ENCODE results near the gene KDM2A. TPM values are rescaled to one million over a fixed set of nuclear protein-coding genes. Genes with fewer than 3 reads are reported as not detected.

Gene KDM2A
- total RNA-seq, 1 experiment from 2014 or later: 50.4 TPM

GRCh38 chr11:67174311-67174710 lies 55.2 kb downstream of the KDM2A start:
- ChIA-PET RAD21 (ENCODE audit: low non-redundant PET in 1 of 2, low total read pairs in 2 of 2, uncharacterized antibody in 2 of 2, unreplicated experiment in 2 of 2) (no interaction called here), POLR2A (no interaction called here), CTCF (no interaction called here)
- Histone ChIP-seq H4K20me1 (ENCODE audit: insufficient read depth) (no peaks in the 10 kb centered on the region), H3K9me2 (ENCODE audit: insufficient read depth) (no peaks in the 10 kb centered on the region), H3K36me3 (ENCODE audit: control insufficient read depth in 1 of 2, insufficient read depth in 2 of 2, low read length in 2 of 2) (no peaks in the 10 kb centered on the region), H3K79me2 (ENCODE audit: insufficient read depth, low read length) (peaks cover 60% of the 10 kb centered on the region), H3K9me3 (ENCODE audit: control insufficient read depth in 1 of 2, insufficient read depth in 1 of 2, low read depth in 1 of 2, low read length in 2 of 2) (no peaks in the 10 kb centered on the region), H3K4me3 (replicated peaks in 1 of 2; ENCODE audit: low read depth in 1 of 2, low read length in 2 of 2) (no peak overlapping the region), H3K27ac (ENCODE audit: low read depth, low read length) (no peak overlapping the region), H2AFZ (ENCODE audit: low read depth, low read length, poor library complexity, severe bottlenecking) (no peak overlapping the region), H3K9ac (ENCODE audit: low read length) (no peak overlapping the region), H3K4me1 (ENCODE audit: control insufficient read depth in 1 of 2, insufficient read depth in 2 of 2, low read length in 2 of 2) (no peaks in the 10 kb centered on the region), H3K4me2 (ENCODE audit: low read length) (no peak overlapping the region), H3K27me3 (ENCODE audit: insufficient read depth, low read length) (no peaks in the 10 kb centered on the region)
- ATAC-seq (no peak), DNase-seq (ENCODE audit: low read depth, low spot score) (no peak)
- TF ChIP-seq RAD21 (IDR thresholded peaks at IDR 0.05; ENCODE audit: low read depth) (no peak), EGR1 (IDR thresholded peaks at IDR 0.05; ENCODE audit: low read depth) (no peak), SP1 (IDR thresholded peaks at IDR 0.05; ENCODE audit: low read depth) (no peak), CBX3 (IDR thresholded peaks at IDR 0.05; ENCODE audit: low read depth) (no peak), JUND (IDR thresholded peaks at IDR 0.05) (no peak), YY1 (IDR thresholded peaks at IDR 0.05; ENCODE audit: extremely low read depth, insufficient replicate concordance, low read depth, low read length) (no peak), MAX (IDR thresholded peaks at IDR 0.05) (no peak), ATF3 (IDR thresholded peaks at IDR 0.05) (no peak), ELF1 (IDR thresholded peaks at IDR 0.05; ENCODE audit: borderline replicate concordance, low read depth) (no peak), ZFX (IDR thresholded peaks at IDR 0.05) (no peak), CEBPB (IDR thresholded peaks at IDR 0.05; ENCODE audit: low read depth) (no peak), POLR2A (IDR thresholded peaks at IDR 0.05; ENCODE audit: borderline replicate concordance, extremely low read depth, insufficient read depth, insufficient read length) (no peak), FOSL1 (IDR thresholded peaks at IDR 0.05; ENCODE audit: low read depth) (no peak), REST (IDR thresholded peaks at IDR 0.05; ENCODE audit: low read depth) (no peak), POLR2AphosphoS5 (IDR thresholded peaks at IDR 0.05; ENCODE audit: low read depth, low read length) (no peak), EZH2 (IDR thresholded peaks at IDR 0.05) (no peak), EZH2phosphoT487 (IDR thresholded peaks at IDR 0.05; ENCODE audit: borderline replicate concordance) (no peak)
- TF ChIP-seq, protein P1, sequence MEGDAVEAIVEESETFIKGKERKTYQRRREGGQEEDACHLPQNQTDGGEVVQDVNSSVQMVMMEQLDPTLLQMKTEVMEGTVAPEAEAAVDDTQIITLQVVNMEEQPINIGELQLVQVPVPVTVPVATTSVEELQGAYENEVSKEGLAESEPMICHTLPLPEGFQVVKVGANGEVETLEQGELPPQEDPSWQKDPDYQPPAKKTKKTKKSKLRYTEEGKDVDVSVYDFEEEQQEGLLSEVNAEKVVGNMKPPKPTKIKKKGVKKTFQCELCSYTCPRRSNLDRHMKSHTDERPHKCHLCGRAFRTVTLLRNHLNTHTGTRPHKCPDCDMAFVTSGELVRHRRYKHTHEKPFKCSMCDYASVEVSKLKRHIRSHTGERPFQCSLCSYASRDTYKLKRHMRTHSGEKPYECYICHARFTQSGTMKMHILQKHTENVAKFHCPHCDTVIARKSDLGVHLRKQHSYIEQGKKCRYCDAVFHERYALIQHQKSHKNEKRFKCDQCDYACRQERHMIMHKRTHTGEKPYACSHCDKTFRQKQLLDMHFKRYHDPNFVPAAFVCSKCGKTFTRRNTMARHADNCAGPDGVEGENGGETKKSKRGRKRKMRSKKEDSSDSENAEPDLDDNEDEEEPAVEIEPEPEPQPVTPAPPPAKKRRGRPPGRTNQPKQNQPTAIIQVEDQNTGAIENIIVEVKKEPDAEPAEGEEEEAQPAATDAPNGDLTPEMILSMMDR (IDR thresholded peaks at IDR 0.05 in 2 of 3, conservative IDR thresholded peaks at IDR 0.05 in 1 of 3; ENCODE audit: borderline replicate concordance in 1 of 3, insufficient read depth in 1 of 3, low read depth in 2 of 3, low read length in 2 of 3): no peak
- BruUV-seq (replicated peaks): no TSS peak
- intact Hi-C loops (cut with micrococcal nuclease): no loop called here

Data from HCT116 (cell line).